BLaER1 (cell line): ENCODE results near the gene PMFBP1.
A peak's percentile ranks its signal among the peaks of the same experiment; 100 is the strongest.

Experiments
- H3K27ac ChIP-seq: shearing (Covaris generic); formaldehyde crosslinking; 2 replicates; pipeline ENCODE4 v1.8.1; 2022
- H3K27me3 ChIP-seq: shearing (Covaris generic); formaldehyde crosslinking; 2 replicates; pipeline ENCODE4 v1.8.1; 2022
- H3K36me3 ChIP-seq: shearing (Covaris generic); formaldehyde crosslinking; 2 replicates; pipeline ENCODE4 v1.8.1; 2022
- H3K4me1 ChIP-seq: shearing (Covaris generic); formaldehyde crosslinking; 2 replicates; pipeline ENCODE4 v1.8.1; 2022
- H3K4me2 ChIP-seq: shearing (Covaris generic); formaldehyde crosslinking; 2 replicates; pipeline ENCODE4 v1.8.1; 2022
- H3K4me3 ChIP-seq: shearing (Covaris generic); formaldehyde crosslinking; 2 replicates; pipeline ENCODE4 v1.8.1; 2022
- H3K9ac ChIP-seq: shearing (Covaris generic); formaldehyde crosslinking; 2 replicates; pipeline ENCODE4 v1.8.1; 2022
- H3K9me3 ChIP-seq: shearing (Covaris generic); formaldehyde crosslinking; 2 replicates; pipeline ENCODE4 v1.8.1; 2022
- H4K20me1 ChIP-seq: shearing (Covaris generic); formaldehyde crosslinking; 2 replicates; pipeline ENCODE4 v1.8.1; 2022
- Cebpa-rat ChIP-seq: shearing (Covaris generic); IDR thresholded peaks from 2 replicates; pipeline ENCODE4 v1.8.1; 2022

The PMFBP1 gene

GRCh38 chr16:72210072-72210471 is 38.1 kb upstream of the PMFBP1 start:
- no peaks in the 10 kb centered on the region for H4K20me1 ChIP-seq
- no peak overlapping the region for H3K9ac ChIP-seq
- no peak overlapping the region for H3K4me2 ChIP-seq
- H3K4me1 ChIP-seq: peaks cover 16% of the 10 kb centered on the region
- H3K27ac ChIP-seq: no peak overlapping the region
- H3K27me3 ChIP-seq: no peaks in the 10 kb centered on the region
- no peak overlapping the region for H3K4me3 ChIP-seq
- peaks cover 10% of the 10 kb centered on the region; the same call in 1 of the 2 replicates for H3K9me3 ChIP-seq
- no peak for TF ChIP-seq Cebpa-rat
- no peaks in the 10 kb centered on the region for H3K36me3 ChIP-seq

- H3K9ac ChIP-seq: no peak overlapping the region
- no peak overlapping the region for H3K4me2 ChIP-seq
- no peaks in the 10 kb centered on the region for H3K9me3 ChIP-seq
- H3K36me3 ChIP-seq: no peaks in the 10 kb centered on the region
- H3K27ac ChIP-seq: no peak overlapping the region
- no peak overlapping the region for H3K4me3 ChIP-seq
- no peaks in the 10 kb centered on the region for H3K27me3 ChIP-seq
- H4K20me1 ChIP-seq: no peaks in the 10 kb centered on the region
- H3K4me1 ChIP-seq: peaks cover 36% of the 10 kb centered on the region
- no peak for TF ChIP-seq Cebpa-rat
Observed at GRCh38 chr16:72206299-72206698, 34.3 kb upstream of the PMFBP1 start.

- Histone ChIP-seq H4K20me1 (no peaks in the 10 kb centered on the region), H3K27me3 (no peaks in the 10 kb centered on the region), H3K27ac (peak overlapping the region; percentile 87), H3K4me1 (peaks cover 25% of the 10 kb centered on the region), H3K4me3 (peak overlapping the region; percentile 46; the same call in 1 of the 2 replicates), H3K9me3 (no peaks in the 10 kb centered on the region), H3K4me2 (peak overlapping the region; percentile 82), H3K9ac (peak overlapping the region; percentile 44; the same call in 1 of the 2 replicates), H3K36me3 (no peaks in the 10 kb centered on the region)
- TF ChIP-seq Cebpa-rat: no peak
Observed at GRCh38 chr16:72203401-72203800, 31.4 kb upstream of the PMFBP1 start.

GRCh38 chr16:72202014-72202413 is 30.1 kb upstream of the PMFBP1 start:
- H3K36me3 ChIP-seq: no peaks in the 10 kb centered on the region
- TF ChIP-seq Cebpa-rat: no peak
- no peak overlapping the region for H3K27ac ChIP-seq
- no peak overlapping the region for H3K4me3 ChIP-seq
- no peaks in the 10 kb centered on the region for H4K20me1 ChIP-seq
- no peaks in the 10 kb centered on the region for H3K9me3 ChIP-seq
- no peak overlapping the region for H3K9ac ChIP-seq
- H3K4me2 ChIP-seq: peak overlapping the region; percentile 82
- peaks cover 37% of the 10 kb centered on the region for H3K4me1 ChIP-seq
- H3K27me3 ChIP-seq: no peaks in the 10 kb centered on the region

- no peaks in the 10 kb centered on the region for H3K9me3 ChIP-seq
- H3K4me1 ChIP-seq: peaks cover 37% of the 10 kb centered on the region
- H3K27me3 ChIP-seq: no peaks in the 10 kb centered on the region
- no peak overlapping the region for H3K27ac ChIP-seq
- H3K9ac ChIP-seq: no peak overlapping the region
- no peak overlapping the region for H3K4me3 ChIP-seq
- no peaks in the 10 kb centered on the region for H4K20me1 ChIP-seq
- H3K4me2 ChIP-seq: no peak overlapping the region
- TF ChIP-seq Cebpa-rat: no peak
- H3K36me3 ChIP-seq: no peaks in the 10 kb centered on the region
Observed at GRCh38 chr16:72201387-72201786, 29.4 kb upstream of the PMFBP1 start.

GRCh38 chr16:72199761-72200337 is 27.9 kb upstream of the PMFBP1 start:
- no peak for TF ChIP-seq Cebpa-rat
- Histone ChIP-seq H3K27ac (no peak overlapping the region), H3K4me2 (no peak overlapping the region), H3K27me3 (no peaks in the 10 kb centered on the region), H4K20me1 (no peaks in the 10 kb centered on the region), H3K9me3 (no peaks in the 10 kb centered on the region), H3K4me1 (peaks cover 43% of the 10 kb centered on the region), H3K36me3 (no peaks in the 10 kb centered on the region), H3K9ac (no peak overlapping the region), H3K4me3 (no peak overlapping the region)

GRCh38 chr16:72198771-72199201 is 26.8 kb upstream of the PMFBP1 start:
- no peak overlapping the region for H3K27ac ChIP-seq
- no peaks in the 10 kb centered on the region for H3K27me3 ChIP-seq
- no peaks in the 10 kb centered on the region for H3K9me3 ChIP-seq
- H3K4me2 ChIP-seq: no peak overlapping the region
- no peaks in the 10 kb centered on the region for H3K36me3 ChIP-seq
- peaks cover 35% of the 10 kb centered on the region for H3K4me1 ChIP-seq
- H3K4me3 ChIP-seq: no peak overlapping the region
- no peaks in the 10 kb centered on the region for H4K20me1 ChIP-seq
- no peak for TF ChIP-seq Cebpa-rat
- H3K9ac ChIP-seq: no peak overlapping the region

GRCh38 chr16:72198021-72198711 is 26.2 kb upstream of the PMFBP1 start:
- no peaks in the 10 kb centered on the region for H4K20me1 ChIP-seq
- H3K27ac ChIP-seq: no peak overlapping the region
- peak overlapping the region; percentile 3; the same call in 1 of the 2 replicates for H3K4me2 ChIP-seq
- no peaks in the 10 kb centered on the region for H3K36me3 ChIP-seq
- H3K4me1 ChIP-seq: peaks cover 29% of the 10 kb centered on the region
- no peak for TF ChIP-seq Cebpa-rat
- H3K27me3 ChIP-seq: no peaks in the 10 kb centered on the region
- no peak overlapping the region for H3K4me3 ChIP-seq
- H3K9me3 ChIP-seq: no peaks in the 10 kb centered on the region
- H3K9ac ChIP-seq: no peak overlapping the region

GRCh38 chr16:72197545-72197944 is 25.6 kb upstream of the PMFBP1 start:
- no peak for TF ChIP-seq Cebpa-rat
- H3K4me1 ChIP-seq: peaks cover 23% of the 10 kb centered on the region
- no peaks in the 10 kb centered on the region for H4K20me1 ChIP-seq
- H3K27ac ChIP-seq: no peak overlapping the region
- H3K36me3 ChIP-seq: no peaks in the 10 kb centered on the region
- no peak overlapping the region for H3K4me3 ChIP-seq
- H3K4me2 ChIP-seq: 0 out of 2 replicates have a peak overlapping the region, but pooled peaks have one; percentile 3
- no peaks in the 10 kb centered on the region for H3K9me3 ChIP-seq
- no peaks in the 10 kb centered on the region for H3K27me3 ChIP-seq
- H3K9ac ChIP-seq: no peak overlapping the region

- Histone ChIP-seq H3K9ac (no peak overlapping the region), H3K4me1 (peaks cover 18% of the 10 kb centered on the region), H3K27ac (no peak overlapping the region), H3K27me3 (no peaks in the 10 kb centered on the region), H3K36me3 (no peaks in the 10 kb centered on the region), H4K20me1 (no peaks in the 10 kb centered on the region), H3K9me3 (no peaks in the 10 kb centered on the region), H3K4me3 (no peak overlapping the region), H3K4me2 (0 out of 2 replicates have a peak overlapping the region, but pooled peaks have one; percentile 10)
- TF ChIP-seq Cebpa-rat: no peak
Observed at GRCh38 chr16:72195609-72196008, 23.7 kb upstream of the PMFBP1 start.
